Adrenal gland (tissue), 5 donors: ENCODE measurements around the gene SLC7A6OS.

ENCODE experiments used
- CTCF ChIP-seq, 6 experiments: fragments of 450-650 bp in 4 of 6; fragments of 200-600 bp in 2 of 6; sonication (generic) in 1 of 6; IDR thresholded peaks; 1 replicate in 5 of 6; 2 replicates in 1 of 6; pipeline versions ENCODE4 v1.5.1 to v1.8.0; 2016 to 2021; ENCODE audit warnings: antibody characterized with exemption in 6 of 6, mild to moderate bottlenecking in 2 of 6, moderate library complexity in 1 of 6
- POLR2A ChIP-seq, 2 donors: fragments of 450-650 bp; IDR thresholded peaks; one replicate each; pipeline ENCODE4 v1.6.1; 2017; ENCODE audit warnings: antibody characterized with exemption in 2 of 2, mild to moderate bottlenecking in 2 of 2, moderate library complexity in 1 of 2
- donor health status: DM: no; HTN: no; CAD: no.

GRCh38 chr16:68272507-68273209, 38.1 kb downstream of the SLC7A6OS start:
- TF ChIP-seq POLR2A (IDR thresholded peaks at IDR 0.05) = no peak
- no peak for TF ChIP-seq CTCF (IDR thresholded peaks at IDR 0.05)
